ENCODE data around the gene IFITM5.

Gene IFITM5

DNA sequence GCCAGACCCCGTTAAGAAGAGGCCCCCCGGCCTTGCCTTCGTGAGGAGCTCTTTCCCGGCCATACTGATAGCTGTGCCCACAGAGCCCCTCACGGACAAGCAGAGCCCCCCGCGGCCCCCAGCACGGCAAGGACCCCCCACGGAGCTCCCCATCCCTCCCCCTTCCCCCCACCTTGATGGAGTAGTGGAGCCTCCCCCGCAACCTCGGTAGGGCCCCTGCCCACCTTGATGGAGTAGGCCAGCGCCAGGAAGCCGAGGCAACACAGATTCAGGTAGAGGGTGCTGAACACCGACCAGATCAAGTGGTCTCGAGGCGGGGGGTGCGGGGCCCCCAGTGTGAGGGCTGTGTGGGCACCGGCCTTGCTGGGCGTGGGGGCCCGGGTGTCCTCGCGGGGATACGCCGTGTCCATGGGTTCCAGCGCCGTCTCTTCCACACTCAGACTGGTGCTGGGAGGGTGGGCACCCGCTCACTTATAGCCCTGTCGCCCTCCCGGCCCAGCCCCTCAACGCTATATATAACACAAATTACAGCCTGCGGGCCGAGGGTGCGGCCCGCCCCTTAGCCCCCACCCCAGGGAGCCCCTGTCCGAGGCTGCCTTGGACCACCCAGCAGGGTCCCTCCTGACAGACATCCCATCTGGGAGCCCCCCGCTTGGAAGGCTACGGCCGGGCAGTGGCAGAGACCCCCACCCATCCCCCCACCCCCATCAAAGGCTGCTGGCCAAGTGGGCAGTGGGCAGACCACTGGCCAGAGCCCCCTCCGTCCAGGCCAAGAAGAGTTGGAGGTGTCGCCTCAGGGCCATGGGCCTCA, at the start of gene IFITM5:
Gene IFITM5 (minus strand): TSS at position 446 of the 811 bp plus-strand sequence. CDS start 36 bp downstream, at position 410.
- DNase-seq (ENCODE audit: low read depth), result no peak
- TF ChIP-seq, protein P1, sequence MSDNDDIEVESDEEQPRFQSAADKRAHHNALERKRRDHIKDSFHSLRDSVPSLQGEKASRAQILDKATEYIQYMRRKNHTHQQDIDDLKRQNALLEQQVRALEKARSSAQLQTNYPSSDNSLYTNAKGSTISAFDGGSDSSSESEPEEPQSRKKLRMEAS (IDR thresholded peaks at IDR 0.05; ENCODE audit: low read depth, low read length), result no peak
- TF ChIP-seq MYC (IDR thresholded peaks at IDR 0.05; ENCODE audit: low read depth, low read length) (no peak), POLR2A (IDR thresholded peaks at IDR 0.05; ENCODE audit: extremely low read depth, insufficient read length) (no peak)
- TF ChIP-seq, protein P2, sequence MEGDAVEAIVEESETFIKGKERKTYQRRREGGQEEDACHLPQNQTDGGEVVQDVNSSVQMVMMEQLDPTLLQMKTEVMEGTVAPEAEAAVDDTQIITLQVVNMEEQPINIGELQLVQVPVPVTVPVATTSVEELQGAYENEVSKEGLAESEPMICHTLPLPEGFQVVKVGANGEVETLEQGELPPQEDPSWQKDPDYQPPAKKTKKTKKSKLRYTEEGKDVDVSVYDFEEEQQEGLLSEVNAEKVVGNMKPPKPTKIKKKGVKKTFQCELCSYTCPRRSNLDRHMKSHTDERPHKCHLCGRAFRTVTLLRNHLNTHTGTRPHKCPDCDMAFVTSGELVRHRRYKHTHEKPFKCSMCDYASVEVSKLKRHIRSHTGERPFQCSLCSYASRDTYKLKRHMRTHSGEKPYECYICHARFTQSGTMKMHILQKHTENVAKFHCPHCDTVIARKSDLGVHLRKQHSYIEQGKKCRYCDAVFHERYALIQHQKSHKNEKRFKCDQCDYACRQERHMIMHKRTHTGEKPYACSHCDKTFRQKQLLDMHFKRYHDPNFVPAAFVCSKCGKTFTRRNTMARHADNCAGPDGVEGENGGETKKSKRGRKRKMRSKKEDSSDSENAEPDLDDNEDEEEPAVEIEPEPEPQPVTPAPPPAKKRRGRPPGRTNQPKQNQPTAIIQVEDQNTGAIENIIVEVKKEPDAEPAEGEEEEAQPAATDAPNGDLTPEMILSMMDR (IDR thresholded peaks at IDR 0.05; ENCODE audit: low read depth, low read length), result no peak
- H3K4me3 ChIP-seq (ENCODE audit: low read depth, low read length), result no peak within 1 kb of the TSS

DNA sequence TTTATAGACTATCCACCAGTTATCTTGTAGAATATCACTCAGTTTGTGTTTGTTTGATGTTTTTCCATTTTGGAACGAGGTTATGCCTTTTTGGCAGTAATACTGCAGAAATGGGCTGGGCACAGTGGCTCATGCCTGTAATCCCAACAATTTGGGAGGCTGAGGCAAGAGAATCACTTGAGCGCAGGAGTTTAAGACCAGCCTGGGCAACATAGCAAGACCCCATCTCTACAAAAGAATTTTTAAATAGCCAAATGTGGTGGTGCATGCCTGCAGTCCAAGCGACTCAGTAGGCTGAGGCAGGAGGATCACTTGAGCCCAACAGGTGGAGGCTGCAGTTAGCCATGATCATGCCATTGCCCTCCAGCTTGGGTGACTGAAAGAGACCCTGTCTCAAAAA, 47.2 kb upstream of the IFITM5 start:
- no peak for DNase-seq (ENCODE audit: low read depth)
- no peak overlapping the region for H3K4me3 ChIP-seq (ENCODE audit: low read depth, low read length)
- no peak for TF ChIP-seq MYC (IDR thresholded peaks at IDR 0.05; ENCODE audit: low read depth, low read length)
- TF ChIP-seq, protein P2 (IDR thresholded peaks at IDR 0.05; ENCODE audit: low read depth, low read length), result no peak
- TF ChIP-seq, protein P1 (IDR thresholded peaks at IDR 0.05; ENCODE audit: low read depth, low read length), result no peak
- no peak for TF ChIP-seq POLR2A (IDR thresholded peaks at IDR 0.05; ENCODE audit: extremely low read depth, insufficient read length)

DNA sequence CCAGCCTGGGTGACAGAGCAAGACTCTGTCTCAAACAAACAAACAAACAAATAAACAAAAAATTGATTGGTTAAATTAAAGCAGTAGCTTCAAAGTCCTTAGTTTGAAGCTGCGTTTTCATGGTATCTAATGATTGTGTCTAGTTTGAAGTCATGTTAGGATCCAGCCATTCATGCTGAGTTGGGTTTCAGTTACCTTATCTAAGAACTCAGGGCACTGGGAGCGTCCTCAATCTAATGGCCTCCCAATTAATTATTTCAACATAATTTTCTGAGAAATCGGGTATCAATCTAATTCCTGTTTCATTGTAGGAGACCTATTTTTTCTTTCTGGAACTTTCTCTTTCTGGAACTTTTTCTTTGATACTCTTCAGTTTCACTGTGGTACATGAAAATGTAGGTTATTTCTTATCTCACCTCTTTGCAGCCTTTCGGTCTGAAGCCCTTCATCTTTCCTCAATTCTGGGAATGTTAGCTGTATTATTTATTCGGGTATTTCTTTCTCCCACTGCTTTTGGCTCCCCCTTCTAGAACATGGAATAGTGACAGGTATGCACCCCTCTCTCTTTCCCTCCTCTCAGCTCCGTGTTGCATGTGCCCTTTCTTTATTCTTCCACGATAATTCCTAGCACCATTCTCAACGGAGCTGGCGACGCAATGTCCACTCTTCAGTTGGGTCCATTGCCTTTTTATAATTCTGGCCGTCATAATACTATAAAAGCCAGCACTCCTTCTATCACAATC, 45.7 kb upstream of the IFITM5 start:
- DNase-seq (ENCODE audit: low read depth), result no peak
- TF ChIP-seq, protein P2 (IDR thresholded peaks at IDR 0.05; ENCODE audit: low read depth, low read length), result no peak
- TF ChIP-seq POLR2A (IDR thresholded peaks at IDR 0.05; ENCODE audit: extremely low read depth, insufficient read length), result no peak
- no peak for TF ChIP-seq MYC (IDR thresholded peaks at IDR 0.05; ENCODE audit: low read depth, low read length)
- TF ChIP-seq, protein P1 (IDR thresholded peaks at IDR 0.05; ENCODE audit: low read depth, low read length), result no peak

DNA sequence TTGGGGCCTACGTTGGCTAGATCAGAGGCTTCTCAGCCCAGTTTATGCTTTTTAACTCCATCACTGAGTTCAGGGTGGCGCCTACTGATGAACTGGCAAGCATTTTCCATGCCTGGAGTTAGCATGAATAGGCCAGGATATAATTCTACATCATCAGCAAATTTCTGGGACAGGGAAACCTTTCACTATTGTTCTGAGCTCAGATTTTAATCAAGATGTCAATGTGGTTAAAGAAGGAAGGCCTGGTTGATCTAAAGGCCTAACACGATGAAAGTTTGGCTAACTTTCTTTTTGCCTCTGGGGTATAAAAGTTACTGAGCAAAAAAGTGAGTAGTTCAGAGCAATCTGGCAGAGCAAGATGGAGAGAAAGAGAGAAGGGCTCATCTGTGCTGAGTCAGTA, 43.0 kb upstream of the IFITM5 start:
- no peak for DNase-seq (ENCODE audit: low read depth)
- H3K4me3 ChIP-seq (ENCODE audit: low read depth, low read length), result no peak overlapping the region
- TF ChIP-seq, protein P2 (IDR thresholded peaks at IDR 0.05; ENCODE audit: low read depth, low read length), result no peak
- TF ChIP-seq MYC (IDR thresholded peaks at IDR 0.05; ENCODE audit: low read depth, low read length) (no peak), POLR2A (IDR thresholded peaks at IDR 0.05; ENCODE audit: extremely low read depth, insufficient read length) (no peak)
- TF ChIP-seq, protein P1 (IDR thresholded peaks at IDR 0.05; ENCODE audit: low read depth, low read length), result no peak

More for the DNA sequence above, 45.7 kb upstream of the IFITM5 start:
- no peak overlapping the region for H3K4me3 ChIP-seq (ENCODE audit: low read depth, low read length)

DNA sequence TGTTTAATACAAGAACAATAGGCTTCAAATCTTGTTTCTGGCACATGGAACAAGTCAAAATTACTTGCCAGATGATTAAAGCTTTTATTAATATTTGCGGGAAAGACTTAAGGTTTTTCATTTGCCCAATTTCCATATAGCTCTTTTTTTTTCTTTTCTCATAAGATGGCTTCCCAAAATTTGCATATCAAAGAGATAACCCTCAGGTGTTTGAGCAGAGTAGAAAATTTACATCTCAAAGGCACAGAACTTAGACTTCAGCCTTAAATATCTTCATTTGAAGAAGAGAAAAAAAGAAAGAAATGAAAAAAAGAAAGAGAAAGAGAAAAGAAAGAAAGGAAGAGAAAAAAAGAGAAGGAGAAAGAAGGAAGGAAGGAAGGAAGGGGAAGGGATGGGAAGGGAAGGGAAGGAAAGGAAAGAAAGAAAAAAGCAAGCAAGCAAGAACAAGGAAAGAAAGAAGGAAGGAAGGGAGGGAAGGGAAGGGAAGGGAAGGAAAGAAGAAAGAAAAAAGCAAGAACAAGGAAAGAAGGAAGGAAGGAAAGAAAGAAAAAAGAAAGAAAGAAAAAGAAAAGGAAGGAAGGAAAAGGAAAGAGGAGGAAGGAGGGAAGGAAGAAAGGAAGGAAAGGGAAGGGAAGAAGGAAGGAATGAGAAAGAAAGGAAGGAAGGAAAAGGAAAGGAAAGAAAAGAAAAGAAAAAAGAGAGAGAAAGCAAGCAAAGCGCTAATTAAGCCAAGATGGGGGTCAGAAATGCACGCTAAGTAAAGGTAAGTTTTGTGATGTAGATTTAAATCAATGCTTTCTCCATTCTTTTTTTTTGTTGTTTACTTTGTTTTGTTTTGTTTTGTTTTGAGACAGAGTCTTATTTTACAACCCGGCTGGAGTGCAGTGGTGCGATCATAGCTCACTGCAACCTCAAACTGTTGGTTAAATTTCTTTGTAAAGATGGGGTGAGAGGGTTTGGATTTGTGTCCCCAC, 41.5 kb upstream of the IFITM5 start:
- TF ChIP-seq MYC (IDR thresholded peaks at IDR 0.05; ENCODE audit: low read depth, low read length) (no peak), POLR2A (IDR thresholded peaks at IDR 0.05; ENCODE audit: extremely low read depth, insufficient read length) (no peak)
- TF ChIP-seq, protein P1 (IDR thresholded peaks at IDR 0.05; ENCODE audit: low read depth, low read length), result no peak
- TF ChIP-seq, protein P2 (IDR thresholded peaks at IDR 0.05; ENCODE audit: low read depth, low read length), result no peak
- DNase-seq (ENCODE audit: low read depth), result no peak
- no peak overlapping the region for H3K4me3 ChIP-seq (ENCODE audit: low read depth, low read length)
